ENCODE measurements around the gene ROBO1. TPM values are rescaled to one million over a fixed set of nuclear protein-coding genes. Genes with fewer than 3 reads are reported as not detected.

The ROBO1 gene
- total RNA-seq, 4 donors from 2014 or later, result 25.0 to 42.6 (median 35.7) TPM

- no peak for DNase-seq
- TF ChIP-seq POLR2A (IDR thresholded peaks at IDR 0.05) (no peak), CTCF (IDR thresholded peaks at IDR 0.05) (no peak)
- Histone ChIP-seq H3K36me3 (no peaks in the 10 kb centered on the region), H3K27ac (no peak overlapping the region), H3K9me3 (no peaks in the 10 kb centered on the region), H3K27me3 (no peaks in the 10 kb centered on the region), H3K4me3 (no peak overlapping the region), H3K4me1 (no peaks in the 10 kb centered on the region)
- 92 to 100% methylated on average over 1 of the region's 1 CpG for WGBS, 2 donors
- intact Hi-C loops (cut with DNase I), result no loop called here
These were observed 537.5 kb downstream of the ROBO1 start for GRCh38 chr3:79230266-79230665.

GRCh38 chr3:79217096-79217495 is 550.7 kb downstream of the ROBO1 start:
- TF ChIP-seq CTCF (IDR thresholded peaks at IDR 0.05) (no peak), POLR2A (IDR thresholded peaks at IDR 0.05) (no peak)
- H3K36me3 ChIP-seq, result no peaks in the 10 kb centered on the region
- WGBS, 2 donors, result 40 to 44% methylated on average over 2 of the region's 2 CpGs
- H3K4me1 ChIP-seq, result no peaks in the 10 kb centered on the region
- no peaks in the 10 kb centered on the region for H3K9me3 ChIP-seq
- no peaks in the 10 kb centered on the region for H3K27me3 ChIP-seq
- no peak overlapping the region for H3K4me3 ChIP-seq
- DNase-seq, result no peak
- no peak overlapping the region for H3K27ac ChIP-seq
- intact Hi-C loops (cut with DNase I), result no loop called here

GRCh38 chr3:79215286-79215685 is 552.5 kb downstream of the ROBO1 start:
- Histone ChIP-seq H3K27ac (no peak overlapping the region), H3K4me1 (no peaks in the 10 kb centered on the region), H3K4me3 (no peak overlapping the region), H3K36me3 (no peaks in the 10 kb centered on the region), H3K9me3 (no peaks in the 10 kb centered on the region), H3K27me3 (no peaks in the 10 kb centered on the region)
- TF ChIP-seq POLR2A (IDR thresholded peaks at IDR 0.05), result no peak
- no peak for TF ChIP-seq CTCF (IDR thresholded peaks at IDR 0.05)
- no peak for DNase-seq
- intact Hi-C loops (cut with DNase I), result no loop called here
- WGBS, 2 donors, result 38 to 52% methylated on average over 4 of the region's 4 CpGs

GRCh38 chr3:79211586-79212359 is 556.0 kb downstream of the ROBO1 start:
- Histone ChIP-seq H3K27ac (no peak overlapping the region), H3K36me3 (no peaks in the 10 kb centered on the region), H3K4me3 (no peak overlapping the region), H3K4me1 (no peaks in the 10 kb centered on the region), H3K9me3 (no peaks in the 10 kb centered on the region), H3K27me3 (no peaks in the 10 kb centered on the region)
- no peak for DNase-seq
- intact Hi-C loops (cut with DNase I), result no loop called here
- TF ChIP-seq POLR2A (IDR thresholded peaks at IDR 0.05) (no peak), CTCF (IDR thresholded peaks at IDR 0.05) (no peak)
- 60 to 67% methylated on average over 9 to 12 of the region's 12 CpGs for WGBS, 2 donors

GRCh38 chr3:79204351-79204750 is 563.4 kb downstream of the ROBO1 start:
- no peaks in the 10 kb centered on the region for H3K36me3 ChIP-seq
- no peak for DNase-seq
- 86 to 91% methylated on average over 3 of the region's 3 CpGs for WGBS, 2 donors
- TF ChIP-seq POLR2A (IDR thresholded peaks at IDR 0.05) (no peak), CTCF (IDR thresholded peaks at IDR 0.05) (no peak)
- no peaks in the 10 kb centered on the region for H3K9me3 ChIP-seq
- H3K27ac ChIP-seq, result no peak overlapping the region
- no peak overlapping the region for H3K4me3 ChIP-seq
- no peaks in the 10 kb centered on the region for H3K4me1 ChIP-seq
- no peaks in the 10 kb centered on the region for H3K27me3 ChIP-seq
- intact Hi-C loops (cut with DNase I), result no loop called here
